A204.1 (cell line): ENCODE measurements around the gene MAGI1.

Experiments
- FAIRE-seq: peaks from 2 replicates; lab custom pipeline; 2012; peaks lifted over from hg19 to GRCh38; lab: Jason Lieb, UNC

The MAGI1 gene

GRCh38 chr3:65831733-65832425, 206.8 kb downstream of the MAGI1 start:
- no peak for FAIRE-seq

GRCh38 chr3:65830948-65831732, 207.6 kb downstream of the MAGI1 start:
- FAIRE-seq, result no peak

GRCh38 chr3:65829228-65829627, 209.5 kb downstream of the MAGI1 start:
- no peak for FAIRE-seq

DNA sequence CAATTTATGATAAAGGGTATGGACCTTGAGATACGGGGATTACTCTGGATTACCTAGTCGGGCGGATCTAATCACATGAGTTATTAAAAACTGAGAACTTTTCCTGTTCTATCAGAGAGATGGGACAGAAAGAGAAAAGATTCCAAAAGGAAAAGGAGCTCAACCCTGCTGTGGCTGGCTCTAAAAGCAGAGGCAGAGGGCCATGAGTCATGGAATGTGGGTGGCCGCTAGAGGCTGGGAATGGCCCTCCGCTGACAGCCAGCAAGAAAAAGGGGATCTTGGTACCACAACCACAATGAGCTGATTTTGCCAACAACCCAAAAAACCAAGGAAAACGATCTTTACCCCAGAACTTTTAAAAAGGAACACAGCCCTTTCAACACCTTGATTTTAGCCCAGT, 210.0 kb downstream of the MAGI1 start:
- no peak for FAIRE-seq

GRCh38 chr3:65827076-65827475, 211.6 kb downstream of the MAGI1 start:
- FAIRE-seq, result no peak

DNA sequence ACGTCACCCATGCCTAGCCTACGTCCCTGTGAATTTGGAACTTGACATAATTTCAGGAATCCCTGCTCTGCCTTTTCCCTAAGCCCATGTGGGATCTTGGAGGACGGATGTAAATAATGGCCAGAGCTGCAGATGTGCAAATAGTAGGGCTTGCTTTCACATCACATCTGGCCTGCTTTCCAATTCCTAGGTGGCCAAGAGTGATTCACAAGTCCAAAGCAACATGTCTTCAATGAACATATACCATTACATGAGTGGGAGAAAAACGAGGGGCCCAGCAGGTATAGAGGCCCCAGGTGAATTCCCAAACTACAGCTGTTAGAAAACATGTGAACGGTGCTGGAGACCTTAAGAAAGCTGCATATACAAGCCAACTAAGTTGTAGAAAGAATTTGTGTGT, 214.6 kb downstream of the MAGI1 start:
- FAIRE-seq, result no peak

DNA sequence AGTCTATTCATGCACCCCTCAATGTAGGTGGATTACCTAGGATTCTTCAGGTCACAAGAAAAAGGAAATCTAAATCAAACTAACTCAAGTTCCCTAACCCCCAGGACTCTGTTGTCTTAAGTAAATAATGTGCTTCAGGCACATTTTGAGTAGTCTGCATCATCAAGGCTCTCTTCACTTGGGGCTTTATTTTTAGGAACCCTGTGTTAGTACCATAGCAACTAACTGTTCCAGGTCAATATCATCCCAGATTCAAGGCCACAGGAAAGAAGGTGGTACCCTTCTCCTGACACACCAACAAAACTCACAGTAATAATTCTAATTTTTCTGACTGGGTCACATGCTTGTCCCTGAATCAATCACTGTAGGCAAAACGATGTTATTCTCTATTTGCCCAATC, 218.1 kb downstream of the MAGI1 start:
- no peak for FAIRE-seq

- FAIRE-seq, result no peak
These were observed 218.8 kb downstream of the MAGI1 start for GRCh38 chr3:65819896-65820295.

GRCh38 chr3:65817553-65818126, 221.1 kb downstream of the MAGI1 start:
- FAIRE-seq, result no peak

GRCh38 chr3:65816208-65816607, 222.5 kb downstream of the MAGI1 start:
- no peak for FAIRE-seq

GRCh38 chr3:65814845-65815578, 223.7 kb downstream of the MAGI1 start:
- FAIRE-seq, result no peak

GRCh38 chr3:65811892-65812291, 226.8 kb downstream of the MAGI1 start:
- FAIRE-seq, result no peak

GRCh38 chr3:65811086-65811761, 227.5 kb downstream of the MAGI1 start:
- no peak for FAIRE-seq

GRCh38 chr3:65810302-65810701, 228.4 kb downstream of the MAGI1 start:
- FAIRE-seq, result no peak

DNA sequence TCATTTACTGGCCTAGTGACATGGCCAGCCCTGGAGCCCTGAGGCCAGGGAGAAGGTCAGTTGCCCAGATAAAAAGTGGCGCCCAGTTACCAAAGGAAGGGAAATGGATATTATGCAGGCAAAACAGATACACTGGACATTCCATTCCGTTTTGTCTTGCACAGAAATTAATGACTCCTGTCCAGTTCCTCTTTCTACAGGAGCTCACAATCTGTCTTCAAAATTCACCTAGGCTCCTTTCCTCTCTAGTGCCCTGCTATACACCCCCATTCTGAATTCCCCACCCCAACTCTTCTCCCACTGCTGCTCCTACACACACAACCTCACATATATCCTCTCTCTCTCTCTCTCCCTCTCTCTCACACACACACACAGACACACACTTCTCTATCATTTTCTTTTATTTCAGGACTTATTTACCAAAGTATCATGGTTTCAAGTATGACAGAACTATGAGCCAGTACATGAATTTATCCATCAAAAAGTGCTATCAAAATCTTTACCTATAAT, 229.0 kb downstream of the MAGI1 start:
- FAIRE-seq, result no peak

DNA sequence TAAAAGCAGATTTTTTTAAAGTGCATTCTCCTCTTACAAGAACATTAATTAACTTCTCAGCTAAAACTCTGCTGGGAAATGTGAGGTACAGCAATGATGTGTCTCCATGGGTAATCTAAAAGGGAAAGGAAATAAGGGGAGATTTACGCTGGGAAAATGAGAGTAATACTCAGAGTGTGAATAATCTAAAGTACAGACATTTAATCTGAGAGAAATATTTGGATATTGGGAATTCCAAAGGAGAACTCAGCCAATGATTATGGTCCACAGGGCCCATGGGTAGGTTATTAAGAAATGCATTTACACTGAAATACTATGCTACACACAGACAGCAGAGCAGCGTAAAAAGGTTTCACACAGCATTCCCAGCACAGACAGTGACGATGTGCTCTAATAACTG, 229.9 kb downstream of the MAGI1 start:
- no peak for FAIRE-seq

DNA sequence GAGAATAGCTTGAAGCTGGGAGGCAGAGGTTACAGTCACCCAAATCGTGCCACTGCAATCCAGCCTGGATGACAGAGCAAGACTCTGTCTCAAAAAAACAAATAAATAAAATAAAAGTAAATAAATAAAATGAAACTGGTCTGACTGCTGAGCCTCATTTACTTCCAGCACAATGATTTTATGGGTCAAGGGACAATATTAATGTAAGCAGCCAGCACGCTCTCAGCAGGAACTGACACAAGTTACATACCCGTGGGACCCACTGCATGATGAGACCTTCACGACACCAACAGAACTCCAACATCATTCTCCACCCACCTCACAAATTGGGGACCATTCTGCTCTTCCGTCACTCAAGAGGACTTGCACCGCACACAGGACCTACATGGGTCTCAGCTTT, 230.3 kb downstream of the MAGI1 start:
- no peak for FAIRE-seq

DNA sequence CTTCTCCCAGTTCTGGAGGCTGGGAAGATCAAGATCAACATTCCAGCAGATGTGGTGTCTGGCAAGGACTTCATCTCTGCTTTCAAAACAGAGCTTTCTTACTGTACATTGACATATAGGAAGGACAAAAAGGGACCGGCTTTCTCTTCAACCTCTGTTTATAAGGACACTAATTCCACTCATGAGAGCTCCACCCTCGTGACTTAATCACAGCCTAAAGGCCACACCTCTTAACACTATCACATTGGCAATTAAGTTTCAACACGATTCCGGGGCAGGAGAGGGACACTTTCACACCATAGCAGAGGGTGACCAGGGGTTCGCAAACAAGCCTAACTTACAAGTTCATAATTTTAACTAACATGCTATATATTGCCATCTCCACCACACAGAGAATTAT, 231.5 kb downstream of the MAGI1 start:
- FAIRE-seq, result no peak

DNA sequence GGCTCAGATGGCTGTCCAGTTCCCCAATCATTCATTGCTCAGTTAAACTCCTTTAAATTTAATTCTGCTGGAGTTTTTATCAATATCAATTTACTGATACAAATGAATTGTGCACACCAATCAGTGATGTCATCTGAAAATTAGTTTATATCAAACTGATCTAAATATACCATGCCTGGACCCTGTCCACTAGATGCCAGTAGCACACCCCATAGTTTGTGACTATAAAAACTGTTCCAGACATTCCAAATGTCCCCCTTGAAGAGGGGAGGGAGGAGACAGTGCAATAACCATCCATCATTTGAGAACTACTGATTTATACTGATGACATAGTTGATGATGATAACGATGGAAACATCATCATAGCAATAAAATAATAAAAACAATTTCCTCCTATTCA, 232.1 kb downstream of the MAGI1 start:
- no peak for FAIRE-seq

DNA sequence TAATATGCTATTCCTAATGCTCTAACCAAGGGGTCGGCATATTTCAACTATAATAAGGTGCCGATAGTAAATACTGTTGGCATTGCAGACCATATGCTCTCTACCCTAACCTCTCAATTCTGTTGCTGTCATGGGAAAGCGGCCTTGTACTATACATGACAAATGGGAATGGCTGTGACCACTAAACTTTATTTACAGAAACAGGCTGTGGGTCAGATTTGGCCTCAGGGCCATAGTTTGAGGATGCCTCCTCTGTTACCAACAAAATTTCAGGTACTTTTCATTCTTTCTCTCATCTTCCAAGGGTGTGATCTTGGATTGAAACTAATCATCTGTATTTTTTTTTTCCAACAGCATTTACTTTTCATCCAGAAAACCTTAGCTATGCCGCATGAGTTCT, 242.0 kb downstream of the MAGI1 start:
- FAIRE-seq, result no peak

GRCh38 chr3:65795166-65795565, 243.6 kb downstream of the MAGI1 start:
- FAIRE-seq, result no peak
